ENCODE data around the gene SNN.
A peak's percentile ranks its signal among the peaks of the same experiment; 100 is the strongest.

The SNN gene

GRCh38 chr16:11727796-11728543 is 59.7 kb downstream of the SNN start:
- CTCF ChIA-PET, result interaction anchor here (0.9 to 1.4 kb wide), 2 partner anchors 11 to 13 kb away, joined by 3 to 4 read pairs; no protein-coding TSS in a partner anchor
- DNase-seq (ENCODE audit: extremely low spot score), result peak; percentile 24
- POLR2A ChIA-PET, result no interaction called here
- no peak for TF ChIP-seq CTCF (IDR thresholded peaks at IDR 0.05; ENCODE audit: control extremely low read depth, extremely low read depth, low read depth, missing control alignments)
